ENCODE measurements around the gene NAA20.
A peak's percentile ranks its signal among the peaks of the same experiment; 100 is the strongest.

DNA sequence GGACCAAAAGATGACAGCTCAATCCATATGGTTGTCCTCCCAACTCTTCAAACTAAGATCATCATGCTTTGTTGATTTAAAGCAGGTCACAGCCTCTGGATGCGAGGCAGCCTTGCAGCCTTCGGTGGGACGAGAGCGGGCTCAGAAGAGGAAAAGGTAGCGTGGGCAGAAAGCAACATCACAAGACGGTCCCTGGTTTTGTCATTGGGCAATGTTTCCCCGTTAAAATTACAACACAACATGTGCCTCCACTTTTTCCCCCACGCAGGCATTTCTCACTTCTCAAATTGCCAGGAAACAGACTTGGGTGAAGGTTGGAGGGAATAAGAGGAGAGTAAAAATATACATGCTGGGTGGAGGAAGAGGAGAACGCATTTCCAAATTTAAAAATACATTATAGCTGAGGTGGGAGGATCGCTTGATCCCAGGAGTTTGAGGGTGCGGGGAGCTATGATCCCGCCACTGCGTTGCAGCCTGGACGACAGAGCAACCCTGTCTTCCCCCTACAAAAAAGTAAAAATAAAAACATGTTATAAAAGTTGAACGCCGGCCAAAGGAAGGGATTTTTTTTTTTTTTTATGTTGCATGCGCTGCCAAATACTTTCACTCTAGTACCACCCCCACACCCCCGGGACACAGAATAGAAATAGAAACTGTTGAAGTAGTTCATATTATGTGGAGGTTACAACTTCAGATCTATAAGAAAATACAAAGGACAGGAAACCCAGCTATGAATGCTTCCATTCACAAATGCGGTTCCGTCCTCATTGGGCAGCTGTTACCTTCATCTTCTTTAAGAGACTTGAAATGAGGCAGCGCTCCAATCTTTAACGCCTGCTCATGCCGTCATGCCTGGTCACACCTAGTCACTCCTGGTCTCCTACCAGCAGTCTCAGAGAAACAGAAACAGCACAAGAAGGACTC, 13.9 kb upstream of the NAA20 start:
- TF ChIP-seq, protein P1, sequence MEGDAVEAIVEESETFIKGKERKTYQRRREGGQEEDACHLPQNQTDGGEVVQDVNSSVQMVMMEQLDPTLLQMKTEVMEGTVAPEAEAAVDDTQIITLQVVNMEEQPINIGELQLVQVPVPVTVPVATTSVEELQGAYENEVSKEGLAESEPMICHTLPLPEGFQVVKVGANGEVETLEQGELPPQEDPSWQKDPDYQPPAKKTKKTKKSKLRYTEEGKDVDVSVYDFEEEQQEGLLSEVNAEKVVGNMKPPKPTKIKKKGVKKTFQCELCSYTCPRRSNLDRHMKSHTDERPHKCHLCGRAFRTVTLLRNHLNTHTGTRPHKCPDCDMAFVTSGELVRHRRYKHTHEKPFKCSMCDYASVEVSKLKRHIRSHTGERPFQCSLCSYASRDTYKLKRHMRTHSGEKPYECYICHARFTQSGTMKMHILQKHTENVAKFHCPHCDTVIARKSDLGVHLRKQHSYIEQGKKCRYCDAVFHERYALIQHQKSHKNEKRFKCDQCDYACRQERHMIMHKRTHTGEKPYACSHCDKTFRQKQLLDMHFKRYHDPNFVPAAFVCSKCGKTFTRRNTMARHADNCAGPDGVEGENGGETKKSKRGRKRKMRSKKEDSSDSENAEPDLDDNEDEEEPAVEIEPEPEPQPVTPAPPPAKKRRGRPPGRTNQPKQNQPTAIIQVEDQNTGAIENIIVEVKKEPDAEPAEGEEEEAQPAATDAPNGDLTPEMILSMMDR (IDR thresholded peaks at IDR 0.05; ENCODE audit: insufficient read depth, low read length): no peak
- TF ChIP-seq POLR2AphosphoS5 (IDR thresholded peaks at IDR 0.05; ENCODE audit: low read depth) (peak; percentile 51; the same call in 1 of the 2 replicates), REST (IDR thresholded peaks at IDR 0.05; ENCODE audit: insufficient replicate concordance, low read depth) (no peak)
